Hippocampal formation (tissue), 2 donors: Measurements from ENCODE around the gene YWHAE.
"Not testable (repeated sequence)": the region's sequence is repeated elsewhere in the genome, so short reads cannot be mapped to it uniquely, and the experiment has no call there.

Experiments used
- DNase-seq, 2 donors: peaks; one replicate each; lab custom pipeline; 2025; lab: John Stamatoyannopoulos, UW

Gene YWHAE

GRCh38 chr17:1399679-1400512 is at the start of gene YWHAE:
YWHAE (minus strand) TSS chr17:1400222; CDS start chr17:1400110, 112 bp downstream.
- peak; percentile 91 to 93 for DNase-seq

DNA sequence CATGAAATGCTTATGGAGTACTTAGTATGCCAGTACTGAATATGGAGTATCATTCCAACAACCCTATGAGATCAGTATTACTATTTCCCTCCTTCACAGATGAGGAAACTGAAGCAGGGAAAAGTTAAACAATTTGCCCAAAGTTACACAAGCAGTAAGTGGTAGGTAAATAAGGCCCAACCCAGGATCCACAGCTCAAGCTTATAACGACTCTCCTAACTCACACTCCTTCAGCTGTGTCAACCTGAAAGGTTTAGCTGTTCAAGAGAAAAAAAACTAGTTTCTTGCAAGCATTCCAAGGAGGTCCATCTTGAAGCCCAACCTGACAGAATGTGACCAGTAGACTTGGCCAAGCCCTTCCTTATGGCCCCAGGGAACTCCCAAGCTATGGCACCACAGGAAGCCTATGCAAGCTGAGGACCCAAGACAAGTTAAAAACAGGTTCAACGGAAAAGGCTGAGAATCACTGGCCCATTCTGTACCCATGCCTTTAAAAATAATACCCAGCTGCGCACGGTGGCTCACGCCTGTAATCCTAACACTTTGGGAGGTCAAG is 49.5 kb upstream of the YWHAE start:
- no peak for DNase-seq

DNA sequence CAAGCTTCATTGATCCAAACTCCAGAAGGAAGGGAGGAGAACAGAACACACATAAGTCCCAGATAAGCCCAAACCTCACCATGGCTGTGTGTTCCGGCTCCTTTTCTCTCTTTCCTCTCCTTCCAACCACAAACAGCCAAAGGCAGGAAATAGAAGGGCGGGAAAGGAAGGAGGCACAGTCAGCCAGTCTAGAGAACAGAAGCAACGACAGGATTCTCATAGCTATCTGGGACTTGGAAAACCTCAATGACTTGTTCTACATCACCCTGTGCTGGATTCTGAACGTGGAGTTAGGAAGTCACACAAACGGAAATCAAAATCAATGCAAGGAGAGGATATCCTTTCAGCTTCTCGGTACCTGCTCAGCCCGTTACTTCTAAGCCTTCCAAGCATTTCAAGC is 47.0 kb upstream of the YWHAE start:
- no peak for DNase-seq

- DNase-seq = no peak
These were observed 46.2 kb upstream of the YWHAE start for GRCh38 chr17:1446201-1446600.

- DNase-seq = not testable (repeated sequence)
These were observed 45.7 kb upstream of the YWHAE start for GRCh38 chr17:1445695-1446094.

GRCh38 chr17:1442721-1443120 is 42.7 kb upstream of the YWHAE start:
- not testable (repeated sequence) for DNase-seq

- DNase-seq = no peak
These were observed 42.2 kb upstream of the YWHAE start for GRCh38 chr17:1442187-1442586.

GRCh38 chr17:1440921-1441320 is 40.9 kb upstream of the YWHAE start:
- DNase-seq = no peak

DNA sequence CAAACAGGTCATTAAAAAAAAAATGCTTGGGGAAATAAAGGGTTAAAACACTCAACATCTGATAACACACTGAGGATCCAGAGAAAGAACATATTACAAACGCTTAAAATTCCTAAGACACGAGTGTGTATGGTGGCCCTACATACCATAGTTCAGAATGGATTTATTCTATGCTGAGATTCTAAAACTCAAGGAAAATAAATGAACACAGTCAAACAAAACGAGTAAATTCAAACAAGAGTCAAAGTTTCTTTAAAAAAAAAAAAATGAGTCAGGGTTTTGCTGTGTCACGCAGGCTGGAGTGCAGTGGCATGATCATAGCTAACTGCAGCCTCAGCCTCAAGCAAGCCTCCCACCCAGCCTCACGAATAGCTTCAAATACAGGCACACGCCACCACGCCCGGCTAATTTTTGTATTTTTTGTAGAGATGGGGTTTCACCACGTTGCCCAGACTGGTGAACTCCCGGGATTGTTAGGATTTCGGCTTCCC is 38.6 kb upstream of the YWHAE start:
- no peak for DNase-seq

DNA sequence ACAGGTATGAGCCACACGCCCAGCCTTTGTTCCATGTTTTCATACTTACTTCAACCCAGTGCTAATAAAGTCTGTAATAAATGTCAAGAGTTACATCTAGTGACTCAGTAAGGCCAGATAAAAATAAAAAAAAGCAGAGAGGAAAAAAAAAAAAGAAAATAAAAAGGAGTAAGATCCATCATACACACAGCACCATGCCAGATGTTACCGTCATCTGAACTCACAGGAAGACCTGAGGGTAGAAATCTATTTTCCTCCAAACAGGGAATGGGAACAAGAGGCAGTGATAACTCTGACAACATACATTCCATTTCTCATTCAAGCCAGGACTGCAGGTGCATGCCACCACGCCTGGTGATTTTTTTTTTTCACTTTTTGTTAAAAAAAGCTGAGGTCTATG is 35.3 kb upstream of the YWHAE start:
- no peak for DNase-seq

DNA sequence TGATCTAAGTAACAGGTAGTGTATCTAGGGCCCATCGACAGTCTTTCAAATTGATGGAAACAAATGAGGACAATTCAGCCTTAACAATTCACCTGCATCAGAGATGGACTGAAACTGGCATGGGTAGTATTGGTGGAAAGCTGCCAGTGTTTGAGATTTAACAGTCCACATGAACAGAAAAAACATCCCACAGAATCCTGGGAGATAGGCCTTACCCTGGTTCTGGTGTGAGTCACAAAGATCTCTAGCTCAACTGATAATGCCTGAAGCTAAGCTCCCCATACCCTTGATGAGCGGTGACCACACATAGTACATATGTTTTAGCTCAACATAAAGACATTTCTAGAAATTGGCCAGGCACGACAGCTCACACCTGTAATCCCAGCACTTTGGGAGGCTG is 34.1 kb upstream of the YWHAE start:
- no peak for DNase-seq

DNA sequence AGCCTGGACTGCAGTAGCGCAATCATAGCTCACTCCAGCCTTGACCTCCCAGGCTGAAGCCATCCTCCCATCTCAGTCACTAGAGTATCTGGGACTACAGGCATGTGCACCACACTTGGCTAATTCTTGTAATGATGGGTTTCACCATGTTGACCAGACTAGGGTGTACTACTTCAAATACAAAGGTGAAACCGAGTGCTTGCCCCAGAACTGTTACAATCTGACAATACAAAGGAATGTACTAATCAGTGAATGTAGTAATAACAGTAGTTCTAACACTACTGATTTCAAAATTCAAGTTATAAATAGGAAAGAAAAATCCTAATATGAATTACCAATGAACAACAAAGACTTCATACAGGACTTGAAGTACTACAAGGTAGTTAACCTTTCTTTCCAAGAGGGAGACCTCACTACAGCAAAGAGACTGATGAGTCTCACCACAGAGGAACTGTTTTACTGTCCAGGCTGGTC is 31.6 kb upstream of the YWHAE start:
- DNase-seq = no peak

GRCh38 chr17:1423456-1424135 is 23.6 kb upstream of the YWHAE start:
- DNase-seq = no peak

GRCh38 chr17:1422885-1423284 is 22.9 kb upstream of the YWHAE start:
- no peak for DNase-seq

DNA sequence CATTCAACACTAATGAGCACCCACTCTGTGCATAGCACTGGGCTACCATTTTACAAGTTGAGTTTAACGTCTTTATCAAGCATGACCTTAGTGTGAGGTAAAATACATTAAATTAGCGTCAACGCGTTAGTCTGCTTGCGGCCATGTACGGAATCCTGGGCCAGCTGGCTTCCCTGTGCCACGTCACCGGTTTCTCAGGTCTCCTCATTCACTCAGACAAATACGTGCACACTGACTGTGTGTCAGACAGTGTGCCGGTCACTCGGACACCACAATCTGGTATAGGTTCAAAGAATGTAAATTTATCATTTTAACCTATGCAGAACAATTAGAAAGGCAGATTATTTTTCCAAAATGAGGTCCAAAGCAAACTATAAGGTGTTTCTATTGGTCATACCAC is 21.4 kb upstream of the YWHAE start:
- DNase-seq = no peak

GRCh38 chr17:1420981-1421380 is 21.0 kb upstream of the YWHAE start:
- no peak for DNase-seq

- no peak for DNase-seq
These were observed 20.1 kb upstream of the YWHAE start for GRCh38 chr17:1420163-1420562.

GRCh38 chr17:1418476-1418875 is 18.5 kb upstream of the YWHAE start:
- not testable (repeated sequence) for DNase-seq

DNA sequence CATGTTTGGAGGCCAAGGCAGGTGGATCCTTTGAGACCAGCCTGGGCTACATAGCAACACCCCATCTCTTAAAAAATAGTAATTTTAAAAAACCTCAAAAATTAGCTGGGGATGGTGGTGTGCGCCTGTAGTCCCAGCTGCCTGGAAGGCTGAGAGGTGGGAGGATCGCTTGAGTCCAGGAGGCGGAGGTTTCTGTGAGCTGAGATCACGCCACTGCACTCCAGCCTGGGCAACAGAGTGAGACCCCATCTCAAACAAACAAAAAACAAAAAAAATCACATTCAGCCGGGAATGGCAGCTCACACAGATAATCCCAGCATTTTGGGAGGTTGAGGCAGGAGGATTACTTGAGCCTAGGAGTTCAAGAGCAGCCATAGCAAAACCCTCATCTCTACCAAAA is 16.4 kb upstream of the YWHAE start:
- DNase-seq = no peak

DNA sequence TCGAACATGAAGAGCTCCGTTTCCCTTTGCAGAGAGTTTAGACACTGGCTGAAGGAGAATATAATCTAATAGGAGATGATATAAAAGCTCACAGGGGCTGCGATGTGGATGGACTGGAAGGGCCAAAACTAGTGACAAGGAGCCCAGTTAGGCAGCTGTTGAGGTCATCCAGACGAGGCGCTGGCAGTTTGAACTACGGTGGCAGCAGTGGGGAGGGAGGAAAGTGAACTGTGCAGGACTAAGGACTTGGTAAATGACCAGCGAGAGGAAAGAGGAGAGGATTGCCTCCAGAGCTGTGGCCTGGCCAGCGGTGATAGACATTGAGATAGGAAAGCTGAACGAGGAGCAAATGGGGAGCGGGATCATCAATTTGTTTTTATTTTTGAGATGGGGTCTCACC is 14.6 kb upstream of the YWHAE start:
- DNase-seq = no peak

- DNase-seq = no peak
These were observed 14.1 kb upstream of the YWHAE start for GRCh38 chr17:1414001-1414574.

DNA sequence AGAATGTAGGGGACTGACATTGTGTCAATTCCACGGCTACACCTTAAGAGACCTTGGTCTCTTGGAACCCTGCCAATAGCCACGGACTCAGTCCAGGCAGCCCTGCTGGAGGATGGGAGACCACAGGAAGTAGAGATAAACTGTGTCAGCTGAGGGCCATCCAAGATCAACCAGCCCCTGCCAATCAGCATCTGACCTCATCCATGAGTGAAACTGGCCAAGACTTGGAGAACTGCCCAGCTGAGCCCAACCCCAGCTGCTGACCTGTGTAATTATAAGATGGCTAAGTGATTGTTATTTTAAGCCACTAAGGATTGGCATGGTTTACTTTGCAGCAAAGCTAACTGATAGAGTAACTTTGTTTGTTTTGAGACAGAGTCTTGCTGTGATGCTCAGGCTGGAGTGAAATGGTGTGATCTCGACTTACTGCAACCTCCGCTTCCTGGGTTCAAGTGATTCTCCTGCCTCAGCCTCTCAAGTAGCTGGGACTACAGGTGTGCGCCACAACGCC is 13.3 kb upstream of the YWHAE start:
- no peak for DNase-seq
